A549 (cell line): ENCODE data around the gene SLC9A3. TPM values are rescaled to one million over a fixed set of nuclear protein-coding genes. Genes with fewer than 3 reads are reported as not detected.

Experiments used
- ATAC-seq, 2 experiments: fragments of 200-7000 bp in 1 of 2; fragments of >200 bp in 1 of 2; cut with Nextera tagmentation in 1 of 2; cut with Tn5 transposase in 1 of 2; 3 replicates each; pipeline versions ENCODE4 v1.8.0 to v1.9.1; 2018 to 2020; ENCODE audit warnings: mild to moderate bottlenecking in 1 of 2, moderate library complexity in 1 of 2
- CTCF ChIA-PET: fragments of 300-600 bp; sonication (Branson Sonifier 250); formaldehyde crosslinking; extraction: SDS; loops from one replicate; lab custom pipeline; 2021; ENCODE audit warnings: antibody characterized with exemption, inconsistent platforms; lab: Yijun Ruan, JAX
- POLR2A ChIA-PET: fragments of 350-600 bp; formaldehyde crosslinking; extraction: SDS; loops from one replicate; lab custom pipeline; 2021; ENCODE audit warnings: antibody characterized with exemption, inconsistent platforms; lab: Yijun Ruan, JAX
- DNase-seq, 2 experiments: peaks; one replicate each; pipeline versions ENCODE4 v3.0.0 to v3.0.0-alpha.2; 2011 to 2016; ENCODE audit warnings: low read depth in 1 of 2, low spot score in 1 of 2
- FAIRE-seq: peaks from 2 replicates; lab custom pipeline; 2011; peaks lifted over from hg19 to GRCh38; lab: Jason Lieb, UNC
- H3K27ac ChIP-seq, 2 experiments: fragments of >200 bp; sonication (Bioruptor Twin); formaldehyde crosslinking; 3 replicates each; pipeline ENCODE4 v1.5.1; 2016 to 2017
- H3K4me1 ChIP-seq: fragments of >200 bp; sonication (Bioruptor Twin); formaldehyde crosslinking; 3 replicates; pipeline ENCODE4 v1.6.1; 2016
- H3K4me2 ChIP-seq: fragments of >200 bp; sonication (Bioruptor Twin); formaldehyde crosslinking; 3 replicates; pipeline ENCODE4 v1.6.1; 2016
- H3K4me3 ChIP-seq: fragments of >200 bp; sonication (Bioruptor Twin); formaldehyde crosslinking; 3 replicates; pipeline ENCODE4 v1.5.1; 2016
- H3K9me3 ChIP-seq: fragments of >200 bp; sonication (Bioruptor Twin); formaldehyde crosslinking; 3 replicates; pipeline ENCODE4 v1.6.1; 2016
- CBX2 ChIP-seq: fragments of 200-600 bp; sonication (generic); IDR thresholded peaks from 2 replicates; pipeline ENCODE4 v1.6.1; 2016; ENCODE audit warnings: low read depth, mild to moderate bottlenecking, borderline replicate concordance
- CBX8 ChIP-seq: fragments of 200-600 bp; sonication (generic); IDR thresholded peaks from 2 replicates; pipeline ENCODE4 v1.6.1; 2016
- CHD2 ChIP-seq: fragments of 150-350 bp; IDR thresholded peaks from 2 replicates; pipeline ENCODE4 v1.6.1; 2014; ENCODE audit warnings: low read length; ENCODE audit not compliant: partially characterized antibody
- CHD4 ChIP-seq: fragments of 200-600 bp; sonication (generic); IDR thresholded peaks from 2 replicates; pipeline ENCODE4 v1.6.1; 2016; ENCODE audit warnings: antibody characterized with exemption, mild to moderate bottlenecking, borderline replicate concordance
- EHF ChIP-seq: fragments of 250-450 bp; sonication (Bioruptor Pico); IDR thresholded peaks from 2 replicates; pipeline ENCODE4 v1.5.0; 2020; ENCODE audit warnings: mild to moderate bottlenecking
- FOSB ChIP-seq: fragments of 250-450 bp; sonication (Bioruptor Pico); IDR thresholded peaks from 2 replicates; pipeline ENCODE4 v1.5.0; 2020; ENCODE audit warnings: mild to moderate bottlenecking, moderate library complexity
- GATA3 ChIP-seq: IDR thresholded peaks from 2 replicates; pipeline ENCODE4 v1.6.1; 2012; ENCODE audit warnings: borderline replicate concordance
- HEYL ChIP-seq: fragments of 250-450 bp; sonication (Bioruptor Pico); IDR thresholded peaks from 2 replicates; pipeline ENCODE4 v1.8.0; 2021; ENCODE audit warnings: mild to moderate bottlenecking, moderate library complexity
- JUNB ChIP-seq: fragments of >200 bp; sonication (Bioruptor Twin); formaldehyde crosslinking; IDR thresholded peaks from 2 replicates; pipeline ENCODE4 v1.6.1; 2016
- KDM5A ChIP-seq: fragments of 200-600 bp; sonication (generic); IDR thresholded peaks from 2 replicates; pipeline ENCODE4 v1.6.1; 2016; ENCODE audit warnings: antibody characterized with exemption, mild to moderate bottlenecking
- MAFK ChIP-seq: fragments of 450-650 bp; IDR thresholded peaks from 2 replicates; pipeline ENCODE4 v1.6.1; 2014; ENCODE audit not compliant: partially characterized antibody
- MAZ ChIP-seq: fragments of 150-350 bp; IDR thresholded peaks from 2 replicates; pipeline ENCODE4 v1.6.1; 2014; ENCODE audit warnings: antibody characterized with exemption, low read depth, low read length, borderline replicate concordance
- PHF8 ChIP-seq: fragments of 200-600 bp; sonication (generic); IDR thresholded peaks from 2 replicates; pipeline ENCODE4 v1.6.1; 2016; ENCODE audit warnings: low read depth, mild to moderate bottlenecking, antibody characterized with exemption, moderate library complexity, borderline replicate concordance
- POLR2AphosphoS2 ChIP-seq: conservative IDR thresholded peaks from 2 replicates; pipeline ENCODE4 v1.6.1; 2012; ENCODE audit warnings: low read length, improper control_type of control experiment, inconsistent platforms
- RARB ChIP-seq: fragments of 250-450 bp; sonication (Bioruptor Pico); IDR thresholded peaks from 2 replicates; pipeline ENCODE4 v1.8.0; 2021; ENCODE audit warnings: mild to moderate bottlenecking, moderate library complexity
- RNF2 ChIP-seq: fragments of 200-600 bp; sonication (generic); IDR thresholded peaks from 2 replicates; pipeline ENCODE4 v1.6.1; 2016; ENCODE audit warnings: low read depth, mild to moderate bottlenecking, antibody characterized with exemption, moderate library complexity, borderline replicate concordance
- SMC3 ChIP-seq: fragments of >200 bp; sonication (Bioruptor Twin); formaldehyde crosslinking; IDR thresholded peaks from 3 replicates; pipeline ENCODE4 v1.6.1; 2018; ENCODE audit warnings: inconsistent platforms
- TFCP2L1 ChIP-seq: fragments of 250-450 bp; sonication (Bioruptor Pico); IDR thresholded peaks from 2 replicates; pipeline ENCODE4 v1.5.0; 2021; ENCODE audit warnings: mild to moderate bottlenecking
- ZNF302 ChIP-seq: fragments of 250-450 bp; sonication (Bioruptor Pico); IDR thresholded peaks from 2 replicates; pipeline ENCODE4 v1.9.0; 2021; ENCODE audit warnings: inconsistent platforms, mild to moderate bottlenecking, moderate library complexity
- WGBS: methylation state at CpG from one replicate; pipeline ENCODE4 v1.1.6; 2017; ENCODE audit errors: missing lambda C conversion rate; 5-methylcytosine and 5-hydroxymethylcytosine counted together
- polyA plus RNA-seq, 4 experiments: library from polyadenylated mRNA; depleted of rRNA in 3 of 4; stranded (reverse); fragments of >200 nt; fragmentation: RNase III in 1 of 4; extraction: RNeasy Plus Mini Kit Qiagen cat#74134 plus additional on column Dnase treatment in 1 of 4; gene quantifications; 2 replicates in 3 of 4; 3 replicates in 1 of 4; pipeline ENCODE4 v1.2.3, GENCODE V29; 2011 to 2017
- TF ChIP-seq, protein P1 (sequence below): fragments of >200 bp; sonication (Bioruptor Twin); formaldehyde crosslinking; IDR thresholded peaks from 3 replicates; pipeline ENCODE4 v1.6.1; 2016
- TF ChIP-seq, protein P2 (sequence below): fragments of 250-450 bp; sonication (Bioruptor Pico); IDR thresholded peaks from 2 replicates; pipeline ENCODE4 v1.5.0; 2020; ENCODE audit warnings: low read depth, mild to moderate bottlenecking, moderate library complexity
- TF ChIP-seq, protein P3 (sequence below): fragments of >200 bp; sonication (Bioruptor Twin); formaldehyde crosslinking; IDR thresholded peaks from 2 replicates; pipeline ENCODE4 v1.6.1; 2016
- TF ChIP-seq, protein P4 (sequence below): fragments of 450-650 bp; IDR thresholded peaks from 2 replicates; pipeline ENCODE4 v1.6.1; 2014; ENCODE audit warnings: antibody characterized with exemption
- TF ChIP-seq, protein P5 (sequence below): fragments of 200-600 bp; sonication (generic); IDR thresholded peaks from 2 replicates; pipeline ENCODE4 v1.6.1; 2016; ENCODE audit warnings: antibody characterized with exemption, mild to moderate bottlenecking, moderate library complexity
- TF ChIP-seq, protein P6 (sequence below): fragments of 150-350 bp; IDR thresholded peaks from 2 replicates; pipeline ENCODE4 v1.6.1; 2014; ENCODE audit warnings: low read depth, mild to moderate bottlenecking, low read length

SLC9A3 gene
- polyA plus RNA-seq, 2 of the 4 experiments (the other 2 are of a cell fraction): 1.3 TPM

DNA sequence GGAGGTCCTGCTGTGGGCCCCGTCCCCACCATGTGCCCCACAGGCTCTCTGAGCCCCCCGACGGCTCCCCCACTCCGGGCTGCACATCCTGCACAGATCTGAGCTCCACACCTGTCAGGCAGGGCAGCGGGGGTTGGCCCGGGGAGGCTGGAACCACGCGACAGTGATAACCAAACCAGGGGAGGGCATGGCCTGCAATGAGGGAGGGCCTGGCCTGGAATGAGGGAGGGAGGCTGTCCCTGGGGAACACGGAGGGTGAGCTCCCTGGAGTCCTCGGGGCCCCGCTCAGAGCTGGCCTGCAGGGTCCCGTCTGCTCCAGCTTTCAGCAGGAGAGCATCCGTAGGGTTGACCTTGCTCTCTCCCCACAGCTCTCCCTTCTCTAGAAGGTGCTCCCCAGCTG lies 30.5 kb downstream of the SLC9A3 start:
- WGBS: 24% methylated on average over 7 of the region's 13 CpGs
- TF ChIP-seq, protein P1, sequence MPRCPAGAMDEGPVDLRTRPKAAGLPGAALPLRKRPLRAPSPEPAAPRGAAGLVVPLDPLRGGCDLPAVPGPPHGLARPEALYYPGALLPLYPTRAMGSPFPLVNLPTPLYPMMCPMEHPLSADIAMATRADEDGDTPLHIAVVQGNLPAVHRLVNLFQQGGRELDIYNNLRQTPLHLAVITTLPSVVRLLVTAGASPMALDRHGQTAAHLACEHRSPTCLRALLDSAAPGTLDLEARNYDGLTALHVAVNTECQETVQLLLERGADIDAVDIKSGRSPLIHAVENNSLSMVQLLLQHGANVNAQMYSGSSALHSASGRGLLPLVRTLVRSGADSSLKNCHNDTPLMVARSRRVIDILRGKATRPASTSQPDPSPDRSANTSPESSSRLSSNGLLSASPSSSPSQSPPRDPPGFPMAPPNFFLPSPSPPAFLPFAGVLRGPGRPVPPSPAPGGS: no peak
- no peak for TF ChIP-seq PHF8
- no peak for TF ChIP-seq CBX2
- no peak for TF ChIP-seq RNF2
- no peak for TF ChIP-seq CHD2
- no peak for TF ChIP-seq CHD4
- TF ChIP-seq, protein P2, sequence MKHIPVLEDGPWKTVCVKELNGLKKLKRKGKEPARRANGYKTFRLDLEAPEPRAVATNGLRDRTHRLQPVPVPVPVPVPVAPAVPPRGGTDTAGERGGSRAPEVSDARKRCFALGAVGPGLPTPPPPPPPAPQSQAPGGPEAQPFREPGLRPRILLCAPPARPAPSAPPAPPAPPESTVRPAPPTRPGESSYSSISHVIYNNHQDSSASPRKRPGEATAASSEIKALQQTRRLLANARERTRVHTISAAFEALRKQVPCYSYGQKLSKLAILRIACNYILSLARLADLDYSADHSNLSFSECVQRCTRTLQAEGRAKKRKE (CRISPR knock-in tag): no peak
- TF ChIP-seq, protein P3, sequence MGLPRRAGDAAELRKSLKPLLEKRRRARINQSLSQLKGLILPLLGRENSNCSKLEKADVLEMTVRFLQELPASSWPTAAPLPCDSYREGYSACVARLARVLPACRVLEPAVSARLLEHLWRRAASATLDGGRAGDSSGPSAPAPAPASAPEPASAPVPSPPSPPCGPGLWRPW: no peak
- no peak for TF ChIP-seq EHF
- TF ChIP-seq, protein P4, sequence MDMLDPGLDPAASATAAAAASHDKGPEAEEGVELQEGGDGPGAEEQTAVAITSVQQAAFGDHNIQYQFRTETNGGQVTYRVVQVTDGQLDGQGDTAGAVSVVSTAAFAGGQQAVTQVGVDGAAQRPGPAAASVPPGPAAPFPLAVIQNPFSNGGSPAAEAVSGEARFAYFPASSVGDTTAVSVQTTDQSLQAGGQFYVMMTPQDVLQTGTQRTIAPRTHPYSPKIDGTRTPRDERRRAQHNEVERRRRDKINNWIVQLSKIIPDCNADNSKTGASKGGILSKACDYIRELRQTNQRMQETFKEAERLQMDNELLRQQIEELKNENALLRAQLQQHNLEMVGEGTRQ: no peak
- TF ChIP-seq ZNF302 (CRISPR knock-in tag): no peak
- TF ChIP-seq RARB (CRISPR knock-in tag): no peak
- no peak for TF ChIP-seq MAFK
- TF ChIP-seq, all 56 proteins: peak for 0
- no peak overlapping the region for H3K4me2 ChIP-seq
- CTCF ChIA-PET: interaction anchor here (0.9 to 1.4 kb wide), 2 partner anchors 10 to 57 kb away, joined by 3 to 4 read pairs; no protein-coding TSS in a partner anchor
- ATAC-seq: peak; percentile 7 to 29; a peak in 3 of 6 replicates
- no peak overlapping the region for H3K27ac ChIP-seq
- no peak for DNase-seq
- no peaks in the 10 kb centered on the region for H3K4me1 ChIP-seq
- no peak overlapping the region for H3K4me3 ChIP-seq
- FAIRE-seq: no peak
- POLR2A ChIA-PET: no interaction called here
- no peaks in the 10 kb centered on the region for H3K9me3 ChIP-seq

DNA sequence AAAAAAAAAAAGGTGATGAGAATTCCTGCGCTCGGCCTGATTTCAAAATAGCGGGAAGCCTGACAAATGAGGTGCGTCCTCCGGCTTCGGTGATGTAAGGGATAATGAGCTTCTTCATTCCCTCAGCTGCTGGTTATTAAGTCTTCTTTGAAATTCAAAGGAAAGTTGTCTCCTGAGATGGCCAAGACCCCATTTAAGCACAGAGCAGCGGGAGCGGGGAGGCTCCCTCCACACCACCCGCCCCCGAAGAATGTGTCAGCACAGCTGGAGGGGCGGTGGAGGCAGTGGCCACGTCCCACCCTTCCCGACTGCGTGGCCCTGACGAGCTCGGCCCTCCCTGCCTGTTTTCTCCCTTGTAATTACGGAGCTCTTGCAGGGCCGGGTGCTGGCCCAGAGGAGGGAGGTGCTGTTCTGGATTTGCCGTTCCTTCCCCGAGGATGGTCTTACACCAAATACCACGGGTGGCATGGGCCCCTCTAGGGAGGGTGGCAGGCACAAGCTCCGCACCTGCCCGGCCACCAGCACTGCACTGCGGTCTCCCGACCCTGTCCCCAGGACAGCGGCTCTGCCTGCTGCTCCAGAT lies 31.0 kb downstream of the SLC9A3 start:
- Histone ChIP-seq H3K4me3 (no peak overlapping the region), H3K4me1 (no peaks in the 10 kb centered on the region), H3K9me3 (no peaks in the 10 kb centered on the region), H3K4me2 (no peak overlapping the region), H3K27ac (no peak overlapping the region)
- POLR2A ChIA-PET: no interaction called here
- no peak for FAIRE-seq
- ATAC-seq: peak in 1 of 2 experiments; percentile 28; a peak in 3 of 6 replicates
- 50% methylated on average over 20 of the region's 26 CpGs for WGBS
- no peak for DNase-seq
- TF ChIP-seq POLR2AphosphoS2 (no peak), JUNB (no peak), MAZ (no peak), HEYL (CRISPR knock-in tag) (no peak), TFCP2L1 (CRISPR knock-in tag) (no peak), GATA3 (no peak), SMC3 (no peak), FOSB (no peak), PHF8 (no peak), KDM5A (no peak), CBX8 (no peak)
- TF ChIP-seq, protein P5, sequence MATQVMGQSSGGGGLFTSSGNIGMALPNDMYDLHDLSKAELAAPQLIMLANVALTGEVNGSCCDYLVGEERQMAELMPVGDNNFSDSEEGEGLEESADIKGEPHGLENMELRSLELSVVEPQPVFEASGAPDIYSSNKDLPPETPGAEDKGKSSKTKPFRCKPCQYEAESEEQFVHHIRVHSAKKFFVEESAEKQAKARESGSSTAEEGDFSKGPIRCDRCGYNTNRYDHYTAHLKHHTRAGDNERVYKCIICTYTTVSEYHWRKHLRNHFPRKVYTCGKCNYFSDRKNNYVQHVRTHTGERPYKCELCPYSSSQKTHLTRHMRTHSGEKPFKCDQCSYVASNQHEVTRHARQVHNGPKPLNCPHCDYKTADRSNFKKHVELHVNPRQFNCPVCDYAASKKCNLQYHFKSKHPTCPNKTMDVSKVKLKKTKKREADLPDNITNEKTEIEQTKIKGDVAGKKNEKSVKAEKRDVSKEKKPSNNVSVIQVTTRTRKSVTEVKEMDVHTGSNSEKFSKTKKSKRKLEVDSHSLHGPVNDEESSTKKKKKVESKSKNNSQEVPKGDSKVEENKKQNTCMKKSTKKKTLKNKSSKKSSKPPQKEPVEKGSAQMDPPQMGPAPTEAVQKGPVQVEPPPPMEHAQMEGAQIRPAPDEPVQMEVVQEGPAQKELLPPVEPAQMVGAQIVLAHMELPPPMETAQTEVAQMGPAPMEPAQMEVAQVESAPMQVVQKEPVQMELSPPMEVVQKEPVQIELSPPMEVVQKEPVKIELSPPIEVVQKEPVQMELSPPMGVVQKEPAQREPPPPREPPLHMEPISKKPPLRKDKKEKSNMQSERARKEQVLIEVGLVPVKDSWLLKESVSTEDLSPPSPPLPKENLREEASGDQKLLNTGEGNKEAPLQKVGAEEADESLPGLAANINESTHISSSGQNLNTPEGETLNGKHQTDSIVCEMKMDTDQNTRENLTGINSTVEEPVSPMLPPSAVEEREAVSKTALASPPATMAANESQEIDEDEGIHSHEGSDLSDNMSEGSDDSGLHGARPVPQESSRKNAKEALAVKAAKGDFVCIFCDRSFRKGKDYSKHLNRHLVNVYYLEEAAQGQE: no peak
- TF ChIP-seq, protein P6, sequence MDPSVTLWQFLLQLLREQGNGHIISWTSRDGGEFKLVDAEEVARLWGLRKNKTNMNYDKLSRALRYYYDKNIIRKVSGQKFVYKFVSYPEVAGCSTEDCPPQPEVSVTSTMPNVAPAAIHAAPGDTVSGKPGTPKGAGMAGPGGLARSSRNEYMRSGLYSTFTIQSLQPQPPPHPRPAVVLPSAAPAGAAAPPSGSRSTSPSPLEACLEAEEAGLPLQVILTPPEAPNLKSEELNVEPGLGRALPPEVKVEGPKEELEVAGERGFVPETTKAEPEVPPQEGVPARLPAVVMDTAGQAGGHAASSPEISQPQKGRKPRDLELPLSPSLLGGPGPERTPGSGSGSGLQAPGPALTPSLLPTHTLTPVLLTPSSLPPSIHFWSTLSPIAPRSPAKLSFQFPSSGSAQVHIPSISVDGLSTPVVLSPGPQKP: no peak
- CTCF ChIA-PET: interaction anchor here (0.7 to 1.4 kb wide), 3 partner anchors 10 to 56 kb away, joined by 3 to 4 read pairs (median 3); no protein-coding TSS in a partner anchor
